SK-N-MC (cell line): ENCODE measurements around the gene RNU1-3.
"Not testable (repeated sequence)": the region's sequence is repeated elsewhere in the genome, so short reads cannot be mapped to it uniquely, and the experiment has no call there.

ENCODE experiments used
- EZH2 ChIP-seq: fragments of 200-600 bp; sonication (generic); IDR thresholded peaks from one replicate; pipeline ENCODE4 v1.6.1; 2017; ENCODE audit warnings: antibody characterized with exemption
- POLR2AphosphoS5 ChIP-seq: IDR thresholded peaks from 2 replicates; pipeline ENCODE4 v1.6.1; 2012; ENCODE audit warnings: mild to moderate bottlenecking, low read depth, low read length, borderline replicate concordance

GRCh38 chr1:16643001-16643411, 23.7 kb downstream of the RNU1-3 start:
- TF ChIP-seq POLR2AphosphoS5, EZH2: not testable (repeated sequence)
